GM12878 (cell line): ENCODE measurements around the gene LPCAT2.

ENCODE experiments used
- CREB1 ChIP-seq: IDR thresholded peaks from 2 replicates; pipeline ENCODE4 v1.6.1; 2012; ENCODE audit warnings: low read depth, mild to moderate bottlenecking, inconsistent platforms
- ZNF207 ChIP-seq: fragments of 450-650 bp; IDR thresholded peaks from 2 replicates; pipeline ENCODE4 v1.6.1; 2014; ENCODE audit warnings: antibody characterized with exemption, mild to moderate bottlenecking, borderline replicate concordance
- ZNF274 ChIP-seq: IDR thresholded peaks from one replicate; pipeline ENCODE4 v1.8.0; 2011; ENCODE audit not compliant: insufficient read length, insufficient read depth
- TF ChIP-seq, protein P1 (sequence below): IDR thresholded peaks from 2 replicates; pipeline ENCODE4 v1.6.1; 2012; ENCODE audit warnings: low read depth, low read length, improper control_type of control experiment

DNA sequence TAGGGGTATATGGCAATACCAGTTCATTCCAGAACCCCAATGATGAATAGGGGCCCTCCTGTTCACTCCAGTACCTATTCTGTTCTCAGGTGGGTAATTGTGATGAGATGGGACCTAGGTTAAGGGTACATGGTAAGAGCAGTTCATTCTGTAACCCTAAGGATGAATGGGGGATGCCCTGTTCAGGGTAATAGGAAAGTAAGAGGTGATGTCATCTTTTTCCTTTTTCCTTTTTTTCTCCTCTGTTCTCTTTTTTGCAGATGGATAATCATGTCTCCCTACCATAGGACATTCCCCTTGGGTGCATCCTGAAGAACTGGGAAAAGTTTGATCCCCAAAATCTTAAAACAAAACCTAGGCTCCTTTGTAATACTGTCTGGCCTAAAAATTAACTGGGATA, 121.9 kb downstream of the LPCAT2 start:
- TF ChIP-seq, protein P1, sequence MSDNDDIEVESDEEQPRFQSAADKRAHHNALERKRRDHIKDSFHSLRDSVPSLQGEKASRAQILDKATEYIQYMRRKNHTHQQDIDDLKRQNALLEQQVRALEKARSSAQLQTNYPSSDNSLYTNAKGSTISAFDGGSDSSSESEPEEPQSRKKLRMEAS: no peak
- TF ChIP-seq CREB1 (no peak), ZNF207 (no peak), ZNF274 (no peak)
